ENCODE data around the gene KRT72.

Gene KRT72

GRCh38 chr12:52647601-52648000 is 46.3 kb upstream of the KRT72 start:
- no peaks in the 10 kb centered on the region for H3K9me3 ChIP-seq (ENCODE audit: insufficient read depth, low read length)
- no peak for TF ChIP-seq EZH2phosphoT487 (IDR thresholded peaks at IDR 0.05; ENCODE audit: low read depth)
- TF ChIP-seq CTCF (IDR thresholded peaks at IDR 0.05; ENCODE audit: low read depth, low read length), result no peak
- H3K27me3 ChIP-seq (ENCODE audit: low read depth, low read length), result peaks cover 31% of the 10 kb centered on the region

GRCh38 chr12:52646613-52647012 is 45.4 kb upstream of the KRT72 start:
- H3K4me3 ChIP-seq (ENCODE audit: low read length), result no peak overlapping the region
- H3K27ac ChIP-seq (ENCODE audit: low read length), result no peak overlapping the region
- no peak overlapping the region for H3K9ac ChIP-seq (ENCODE audit: low read length)
- no peaks in the 10 kb centered on the region for H3K79me2 ChIP-seq (ENCODE audit: low read length)
- H3K4me1 ChIP-seq (ENCODE audit: low read length), result peaks cover 6% of the 10 kb centered on the region
- peaks cover 5% of the 10 kb centered on the region; the same call in 1 of the 2 replicates for H4K20me1 ChIP-seq (ENCODE audit: insufficient read depth, low read length)
- H3K27me3 ChIP-seq (ENCODE audit: low read depth, low read length), result peaks cover 40% of the 10 kb centered on the region
- TF ChIP-seq EZH2phosphoT487 (IDR thresholded peaks at IDR 0.05; ENCODE audit: low read depth) (no peak), CTCF (IDR thresholded peaks at IDR 0.05; ENCODE audit: low read depth, low read length) (no peak)
- no peak overlapping the region for H3K4me2 ChIP-seq (ENCODE audit: low read length)
- no peaks in the 10 kb centered on the region for H3K36me3 ChIP-seq (replicated peaks; ENCODE audit: low read depth, low read length)
- H3K9me3 ChIP-seq (ENCODE audit: insufficient read depth, low read length), result no peaks in the 10 kb centered on the region
- no peak overlapping the region for H2AFZ ChIP-seq (ENCODE audit: low read depth, low read length)

More at GRCh38 chr12:52647601-52648000, 46.3 kb upstream of the KRT72 start:
- Histone ChIP-seq H2AFZ (ENCODE audit: low read depth, low read length) (no peak overlapping the region), H3K4me3 (ENCODE audit: low read length) (no peak overlapping the region), H3K79me2 (ENCODE audit: low read length) (no peaks in the 10 kb centered on the region), H4K20me1 (ENCODE audit: insufficient read depth, low read length) (peaks cover 5% of the 10 kb centered on the region; the same call in 1 of the 2 replicates), H3K27ac (ENCODE audit: low read length) (no peak overlapping the region), H3K4me1 (ENCODE audit: low read length) (peaks cover 6% of the 10 kb centered on the region), H3K4me2 (ENCODE audit: low read length) (no peak overlapping the region), H3K36me3 (replicated peaks; ENCODE audit: low read depth, low read length) (no peaks in the 10 kb centered on the region), H3K9ac (ENCODE audit: low read length) (no peak overlapping the region)

GRCh38 chr12:52645982-52646381 is 44.7 kb upstream of the KRT72 start:
- Histone ChIP-seq H3K36me3 (replicated peaks; ENCODE audit: low read depth, low read length) (no peaks in the 10 kb centered on the region), H3K9ac (ENCODE audit: low read length) (no peak overlapping the region), H2AFZ (ENCODE audit: low read depth, low read length) (no peak overlapping the region), H3K79me2 (ENCODE audit: low read length) (no peaks in the 10 kb centered on the region), H4K20me1 (ENCODE audit: insufficient read depth, low read length) (peaks cover 5% of the 10 kb centered on the region; the same call in 1 of the 2 replicates), H3K9me3 (ENCODE audit: insufficient read depth, low read length) (no peaks in the 10 kb centered on the region), H3K27ac (ENCODE audit: low read length) (no peak overlapping the region), H3K27me3 (ENCODE audit: low read depth, low read length) (peaks cover 46% of the 10 kb centered on the region), H3K4me3 (ENCODE audit: low read length) (no peak overlapping the region), H3K4me2 (ENCODE audit: low read length) (no peak overlapping the region), H3K4me1 (ENCODE audit: low read length) (peaks cover 6% of the 10 kb centered on the region)
- TF ChIP-seq EZH2phosphoT487 (IDR thresholded peaks at IDR 0.05; ENCODE audit: low read depth), result no peak
- no peak for TF ChIP-seq CTCF (IDR thresholded peaks at IDR 0.05; ENCODE audit: low read depth, low read length)

GRCh38 chr12:52645120-52645761 is 44.0 kb upstream of the KRT72 start:
- Histone ChIP-seq H3K79me2 (ENCODE audit: low read length) (no peaks in the 10 kb centered on the region), H4K20me1 (ENCODE audit: insufficient read depth, low read length) (peaks cover 5% of the 10 kb centered on the region; the same call in 1 of the 2 replicates), H3K27ac (ENCODE audit: low read length) (no peak overlapping the region), H3K4me1 (ENCODE audit: low read length) (peaks cover 6% of the 10 kb centered on the region), H3K4me2 (ENCODE audit: low read length) (no peak overlapping the region), H2AFZ (ENCODE audit: low read depth, low read length) (no peak overlapping the region), H3K9ac (ENCODE audit: low read length) (no peak overlapping the region), H3K4me3 (ENCODE audit: low read length) (no peak overlapping the region), H3K9me3 (ENCODE audit: insufficient read depth, low read length) (no peaks in the 10 kb centered on the region), H3K27me3 (ENCODE audit: low read depth, low read length) (peaks cover 48% of the 10 kb centered on the region), H3K36me3 (replicated peaks; ENCODE audit: low read depth, low read length) (no peaks in the 10 kb centered on the region)
- TF ChIP-seq CTCF (IDR thresholded peaks at IDR 0.05; ENCODE audit: low read depth, low read length) (no peak), EZH2phosphoT487 (IDR thresholded peaks at IDR 0.05; ENCODE audit: low read depth) (no peak)

All from OCI-LY3 (cell line).